Gastrocnemius medialis (tissue), 4 donors: ENCODE data around the gene SCGB1A1.

ENCODE experiments used
- CTCF ChIP-seq, 5 experiments: fragments of 450-650 bp in 3 of 5; fragments of 200-600 bp in 2 of 5; sonication (generic) in 2 of 5; IDR thresholded peaks in 4 of 5; conservative IDR thresholded peaks in 1 of 5; 1 replicate in 4 of 5; 2 replicates in 1 of 5; pipeline ENCODE4 v1.5.1; 2016 to 2019; ENCODE audit warnings: antibody characterized with exemption in 5 of 5, mild to moderate bottlenecking in 3 of 5, moderate library complexity in 3 of 5
- POLR2A ChIP-seq, 2 donors: fragments of 450-650 bp; IDR thresholded peaks; one replicate each; pipeline ENCODE4 v1.6.1; 2017; ENCODE audit warnings: antibody characterized with exemption in 2 of 2, mild to moderate bottlenecking in 2 of 2, moderate library complexity in 2 of 2

- TF ChIP-seq CTCF (IDR thresholded peaks at IDR 0.05 in 4 of 5, conservative IDR thresholded peaks at IDR 0.05 in 1 of 5) (no peak), POLR2A (IDR thresholded peaks at IDR 0.05) (no peak)
Measured at GRCh38 chr11:62390237-62390636, 28.6 kb upstream of the SCGB1A1 start.
